NOMO-1 (cell line): ENCODE data around the gene CCR8.

Experiments used
- DNase-seq, 2 experiments: peaks; one replicate each; lab custom pipeline; 2025; ENCODE audit not compliant: unreplicated experiment in 2 of 2; lab: John Stamatoyannopoulos, UW

The CCR8 gene, protein sequence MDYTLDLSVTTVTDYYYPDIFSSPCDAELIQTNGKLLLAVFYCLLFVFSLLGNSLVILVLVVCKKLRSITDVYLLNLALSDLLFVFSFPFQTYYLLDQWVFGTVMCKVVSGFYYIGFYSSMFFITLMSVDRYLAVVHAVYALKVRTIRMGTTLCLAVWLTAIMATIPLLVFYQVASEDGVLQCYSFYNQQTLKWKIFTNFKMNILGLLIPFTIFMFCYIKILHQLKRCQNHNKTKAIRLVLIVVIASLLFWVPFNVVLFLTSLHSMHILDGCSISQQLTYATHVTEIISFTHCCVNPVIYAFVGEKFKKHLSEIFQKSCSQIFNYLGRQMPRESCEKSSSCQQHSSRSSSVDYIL

DNA sequence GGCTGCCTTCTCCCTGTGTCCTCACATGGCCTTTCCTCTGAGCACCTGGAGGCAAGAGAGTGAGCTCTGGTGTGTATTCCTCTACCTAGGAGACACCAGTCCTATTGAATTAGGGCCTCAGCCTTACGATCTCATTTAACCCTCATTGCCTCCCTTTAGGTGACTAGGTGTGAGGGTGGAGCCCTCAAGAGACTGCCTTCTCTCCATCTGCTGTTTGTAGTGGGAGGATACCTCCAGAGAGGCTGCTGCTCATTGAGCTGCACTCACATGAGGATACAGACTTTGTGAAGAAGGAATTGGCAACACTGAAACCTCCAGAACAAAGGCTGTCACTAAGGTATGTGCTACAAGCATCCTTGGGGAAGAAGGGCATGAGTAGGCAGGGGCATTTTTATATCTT is at the start of gene CCR8:
Gene CCR8, plus strand, starts transcription at position 217 of the 400 bp plus-strand sequence. CDS start 2,623 bp downstream, outside the sequence.
- no peak for DNase-seq

DNA sequence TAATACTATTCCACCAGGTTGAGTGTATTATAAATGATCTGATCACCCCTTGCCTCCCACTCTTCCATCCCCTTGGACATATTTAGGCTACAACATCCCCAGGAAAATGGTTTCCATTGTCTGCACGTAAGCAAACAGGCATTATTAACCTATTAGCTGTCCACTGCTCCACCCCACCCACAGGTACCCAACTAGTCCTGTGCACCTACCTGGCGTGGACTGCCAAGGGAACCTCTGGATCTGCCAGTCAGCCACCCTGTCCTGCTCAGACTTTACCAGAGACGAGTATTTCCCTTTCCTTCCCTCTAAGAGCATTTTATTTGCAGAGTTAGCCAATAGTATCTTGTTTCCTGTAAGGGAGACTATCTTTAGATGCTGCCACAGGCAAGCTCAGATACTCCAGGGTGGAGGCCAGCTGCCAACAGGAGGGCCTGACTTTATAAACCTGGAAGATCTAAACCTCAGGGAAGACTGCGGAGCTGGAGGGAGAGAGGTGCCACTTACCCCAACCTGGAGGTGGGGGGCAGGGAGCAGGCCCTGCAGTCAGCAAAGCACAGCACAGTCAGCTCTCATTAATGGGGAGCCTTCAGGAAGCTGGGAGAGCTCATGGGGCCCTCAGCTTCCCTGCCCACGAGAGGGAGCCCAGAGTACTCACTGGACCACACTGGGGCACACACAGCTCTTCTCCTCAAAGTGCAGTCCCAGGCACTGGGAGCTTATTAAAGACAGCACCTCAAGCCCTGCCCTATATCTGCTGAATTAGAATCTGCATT is 49.6 kb upstream of the CCR8 start, which contains the start of gene CX3CR1:
Gene CX3CR1, minus strand, starts transcription at position 292 of the 773 bp plus-strand sequence. CDS start 13,527 bp downstream, outside the sequence.
- peak; percentile 51 to 81 for DNase-seq

DNA sequence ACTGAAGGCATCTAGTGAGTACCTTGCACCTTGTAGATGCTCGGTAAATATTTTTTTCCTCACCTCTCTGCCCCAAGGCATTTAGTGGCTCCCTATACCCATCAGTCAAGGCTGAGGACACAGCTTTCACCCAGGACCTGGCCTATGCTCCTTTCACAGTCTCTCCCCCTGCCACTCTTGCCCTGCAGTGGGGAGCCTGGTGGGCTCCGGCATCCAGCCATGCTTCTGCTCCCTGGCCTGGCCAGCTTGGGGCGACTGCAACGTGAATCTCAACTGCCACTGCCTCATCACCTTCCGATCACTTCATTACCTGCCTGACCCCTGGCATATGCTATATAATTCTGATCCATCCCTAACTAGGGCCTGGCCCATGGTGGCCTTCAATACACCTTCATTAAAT is 48.9 kb upstream of the CCR8 start:
- DNase-seq, result no peak

DNA sequence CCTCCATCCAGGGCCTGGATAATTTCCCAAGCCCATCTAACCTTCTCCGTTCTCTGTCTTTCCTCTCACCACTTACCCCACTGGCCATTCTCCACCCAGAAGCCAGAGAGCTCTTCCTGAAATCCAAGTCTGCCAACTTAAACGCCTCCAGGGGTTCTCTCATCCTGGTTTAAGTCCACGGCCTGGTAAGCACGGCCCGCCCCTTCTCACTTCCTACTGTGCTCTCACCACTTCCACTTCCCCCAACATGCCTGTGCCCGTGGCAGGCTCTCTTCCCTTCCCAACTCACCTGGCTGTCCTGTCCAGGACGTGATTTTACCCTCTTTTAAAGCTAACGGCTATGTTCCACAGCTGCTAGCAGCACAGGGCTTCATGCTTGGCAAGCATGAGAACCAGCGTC is 48.0 kb upstream of the CCR8 start:
- peak in 1 of 2 experiments; percentile 15 for DNase-seq

DNA sequence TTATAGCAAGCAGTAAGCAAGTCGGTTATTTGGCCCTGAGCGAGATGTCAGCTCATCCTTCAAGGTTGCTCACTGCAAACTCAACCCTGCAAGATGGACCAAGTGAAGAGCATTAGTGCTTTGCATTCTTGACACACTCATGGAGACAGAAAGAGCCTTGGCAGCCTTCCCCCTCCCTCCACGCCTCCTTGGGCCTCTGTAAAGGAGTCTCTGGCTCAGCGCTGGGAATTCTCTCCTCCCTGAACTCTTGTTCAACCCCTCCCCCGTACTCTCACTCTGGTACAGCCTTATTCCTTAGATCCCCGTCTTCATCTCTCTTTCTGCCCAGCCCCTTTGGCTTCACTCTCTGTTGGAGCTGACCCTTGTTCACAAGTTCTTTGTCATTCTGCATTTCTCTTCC is 47.5 kb upstream of the CCR8 start:
- no peak for DNase-seq

DNA sequence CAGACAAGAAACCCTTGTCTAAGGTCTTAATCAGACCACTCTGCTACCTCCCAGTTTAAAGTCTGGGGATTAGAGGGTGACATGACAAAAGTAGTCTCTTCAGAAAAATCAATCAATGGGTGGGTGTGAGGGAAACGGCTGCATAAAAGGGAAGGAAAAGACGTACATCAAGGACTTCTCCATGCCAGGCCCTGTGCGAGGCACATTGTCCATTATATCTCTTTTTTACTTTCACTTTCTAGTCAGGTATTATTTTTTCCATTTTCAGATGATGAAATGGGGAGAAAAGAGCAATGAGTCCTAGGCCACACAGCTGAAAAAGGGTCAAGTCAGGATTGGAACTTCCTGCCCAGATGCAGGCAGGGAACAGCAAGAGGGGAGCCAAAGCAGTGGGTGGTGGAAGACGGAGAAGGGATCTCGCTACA is 45.0 kb upstream of the CCR8 start:
- DNase-seq, result peak; percentile 52

DNA sequence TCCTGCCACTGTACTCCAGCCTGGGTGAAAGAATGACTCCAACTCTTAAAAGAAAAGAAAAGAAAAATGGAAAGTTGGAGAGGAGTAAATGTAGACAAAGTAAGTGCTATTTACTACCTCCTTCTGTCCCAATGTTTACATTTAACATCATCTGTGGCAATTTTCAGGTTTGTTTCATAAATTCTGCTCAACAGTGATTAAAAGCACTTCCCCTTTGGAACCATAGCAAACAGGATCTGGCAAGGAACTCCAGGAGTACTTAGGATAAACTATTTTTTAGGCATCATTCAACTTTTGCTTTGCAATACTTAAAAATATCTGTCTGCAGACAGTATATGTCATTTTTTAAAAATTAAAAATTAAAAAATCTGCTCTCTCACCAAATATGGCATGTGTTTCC is 44.2 kb upstream of the CCR8 start:
- peak in 1 of 2 experiments; percentile 39 for DNase-seq

DNA sequence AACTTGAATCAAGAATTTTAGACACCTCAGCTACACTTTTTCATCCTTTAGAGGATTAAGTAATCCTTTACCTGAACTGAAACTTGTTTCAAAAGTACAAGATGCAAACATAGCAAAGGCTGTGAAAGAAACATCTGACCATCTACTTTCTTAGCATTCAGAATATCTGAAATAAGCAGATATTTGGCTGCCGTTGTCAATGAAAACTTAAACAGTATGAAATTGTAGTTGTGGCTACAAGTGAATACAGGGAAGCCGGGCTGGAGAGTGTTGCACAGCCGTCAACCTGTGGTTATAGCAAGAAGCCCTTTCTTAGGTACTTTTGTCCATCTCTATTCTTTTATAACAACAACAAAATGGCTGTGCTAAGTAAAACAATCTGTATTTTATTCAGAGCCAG is 42.7 kb upstream of the CCR8 start:
- DNase-seq, result no peak

DNA sequence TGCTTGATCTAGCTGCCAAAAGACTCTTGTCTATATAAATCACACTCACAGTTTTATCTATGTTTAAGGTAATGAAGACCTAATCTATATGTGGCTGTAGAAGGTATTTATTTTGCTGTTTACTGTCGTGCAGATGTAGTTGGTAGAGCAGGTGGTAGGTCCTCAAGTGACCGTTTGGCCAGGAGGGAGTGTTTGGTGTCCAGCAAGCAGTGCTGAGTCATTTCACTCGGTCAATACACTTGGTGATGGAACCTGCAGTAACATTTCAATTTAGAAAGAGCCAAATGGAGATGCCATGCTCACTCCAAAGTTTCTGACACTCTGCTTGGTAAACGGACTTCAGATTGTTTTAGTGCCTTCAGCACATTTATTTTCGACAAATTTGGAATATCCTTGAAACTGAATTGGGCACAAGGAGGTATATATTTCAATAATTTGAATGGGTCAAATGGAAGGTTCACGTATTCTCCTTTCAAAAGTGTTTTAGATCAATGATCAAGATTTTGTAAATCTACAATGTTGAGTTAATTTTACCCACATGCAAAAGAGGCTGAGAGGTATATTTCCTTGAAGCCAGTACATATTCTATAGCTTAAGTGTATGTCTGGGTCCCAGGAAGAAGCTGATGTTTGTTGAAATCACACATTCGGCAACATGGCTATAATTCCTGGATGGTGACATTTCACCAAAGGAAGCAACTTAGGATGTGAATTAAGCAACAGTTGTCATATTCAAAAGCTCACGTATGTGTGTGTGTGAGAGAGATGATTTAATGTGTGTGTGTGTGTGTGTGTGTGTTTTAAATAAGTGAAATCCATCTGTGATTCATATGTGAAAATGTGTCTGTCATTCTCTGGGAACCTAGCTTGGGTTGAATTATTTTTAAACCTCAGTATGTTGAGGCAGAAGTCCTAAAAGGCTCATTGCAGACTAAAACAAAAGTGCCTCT is 42.0 kb upstream of the CCR8 start:
- DNase-seq, result no peak

DNA sequence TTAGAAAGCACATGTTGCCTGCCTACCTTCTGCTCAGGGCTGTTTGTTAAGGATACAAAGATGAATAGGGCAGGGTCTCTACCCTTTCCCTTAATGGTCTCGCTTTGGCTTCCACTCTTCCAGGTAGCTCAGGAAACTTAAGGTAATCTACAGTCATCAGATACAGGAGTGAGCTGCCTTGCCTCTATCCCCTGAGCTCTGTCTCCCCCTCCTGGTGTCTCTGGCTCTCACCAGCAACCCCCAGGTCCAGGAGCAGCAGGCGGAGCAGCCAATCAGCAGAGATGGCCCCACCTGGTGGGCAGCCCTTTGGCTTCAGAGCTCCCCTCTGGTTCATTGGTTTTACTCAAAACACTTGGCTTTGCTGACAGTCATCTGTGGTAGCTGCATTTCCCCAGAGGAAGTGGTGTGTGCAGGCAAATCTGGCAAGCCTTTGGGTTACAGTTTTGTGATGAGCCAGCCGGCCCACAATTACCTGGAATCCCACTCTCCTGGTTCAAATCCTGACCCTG is 41.2 kb upstream of the CCR8 start:
- peak; percentile 85 to 88 for DNase-seq

DNA sequence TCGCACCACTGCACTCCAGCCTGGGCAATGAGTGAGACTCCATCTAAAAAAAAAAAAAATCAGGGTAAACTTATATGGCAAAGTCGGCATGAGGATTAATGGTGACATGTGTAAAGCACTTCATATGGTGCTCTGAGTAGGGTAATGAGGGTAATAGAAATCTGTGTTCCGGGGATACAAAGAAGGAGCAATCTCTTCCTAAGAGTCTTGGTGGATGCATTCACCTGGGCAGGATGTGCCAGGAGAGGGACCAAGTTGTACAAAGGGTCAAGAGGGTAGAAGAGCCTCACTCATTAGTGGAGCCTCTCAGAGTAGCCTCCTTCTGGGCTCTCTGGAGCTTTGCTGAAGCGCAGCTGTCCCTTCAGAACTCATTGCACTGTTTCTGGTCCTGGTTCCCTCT is 40.4 kb upstream of the CCR8 start:
- DNase-seq, result no peak

DNA sequence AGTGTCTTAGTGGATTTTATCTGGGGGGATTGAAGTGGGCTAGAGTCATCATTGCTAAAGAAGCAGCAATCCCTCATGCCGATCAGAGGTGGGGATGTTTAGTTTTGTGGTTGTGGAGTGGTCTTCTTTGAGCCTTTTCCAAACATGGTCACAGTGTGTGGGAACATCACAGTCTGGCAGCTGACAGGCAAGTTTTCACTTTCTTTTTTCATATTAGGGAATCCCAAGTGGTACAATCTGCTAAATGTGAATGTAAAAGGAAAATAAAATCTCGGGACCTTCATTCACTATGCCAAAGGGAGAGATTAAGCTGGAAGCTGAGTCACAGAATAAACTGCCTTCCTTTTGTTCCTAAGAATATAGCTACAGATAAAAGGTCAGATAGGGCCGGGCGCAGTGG is 39.3 kb upstream of the CCR8 start:
- no peak for DNase-seq

DNA sequence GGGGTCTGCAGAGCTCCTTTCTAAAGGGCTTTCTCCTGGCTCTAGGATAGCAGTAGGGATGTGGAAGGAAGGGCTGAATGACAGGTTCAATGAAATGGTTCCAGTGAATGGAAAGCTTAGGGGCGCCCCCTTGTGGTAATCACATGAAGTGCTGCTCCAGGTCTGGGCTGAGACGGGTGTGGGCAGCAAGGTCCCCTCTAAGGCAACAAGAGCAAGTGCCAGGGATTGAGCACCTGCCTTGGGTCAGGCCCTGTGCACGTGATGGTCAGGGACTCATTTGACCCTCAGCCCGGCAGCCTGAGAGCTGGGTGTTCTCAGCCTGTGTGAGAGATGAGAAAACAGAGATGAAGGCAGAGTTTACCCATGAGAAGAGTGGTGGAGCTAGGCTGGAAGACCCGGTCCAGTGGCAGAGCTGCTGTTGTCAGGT is 37.6 kb upstream of the CCR8 start:
- DNase-seq, result peak; percentile 34 to 54

DNA sequence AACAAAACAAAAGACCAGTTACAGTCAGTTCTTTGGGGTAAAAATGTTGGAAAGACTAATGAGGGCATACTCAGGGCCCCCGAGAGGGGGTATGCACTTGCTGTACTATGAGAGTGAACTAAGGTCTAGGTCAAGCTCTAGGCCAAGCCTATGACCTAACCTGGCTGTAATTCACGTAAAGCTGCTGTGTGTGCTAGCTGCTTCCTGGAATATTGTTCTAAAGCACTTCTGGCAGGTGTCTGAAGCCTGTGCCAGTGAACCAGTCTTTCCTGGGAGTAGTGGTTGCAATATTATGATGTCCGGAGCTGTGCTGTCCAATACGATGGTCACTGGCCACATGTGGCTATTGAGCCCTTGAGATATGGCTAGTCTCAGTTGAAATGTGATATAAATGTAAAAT is 36.5 kb upstream of the CCR8 start:
- no peak for DNase-seq

DNA sequence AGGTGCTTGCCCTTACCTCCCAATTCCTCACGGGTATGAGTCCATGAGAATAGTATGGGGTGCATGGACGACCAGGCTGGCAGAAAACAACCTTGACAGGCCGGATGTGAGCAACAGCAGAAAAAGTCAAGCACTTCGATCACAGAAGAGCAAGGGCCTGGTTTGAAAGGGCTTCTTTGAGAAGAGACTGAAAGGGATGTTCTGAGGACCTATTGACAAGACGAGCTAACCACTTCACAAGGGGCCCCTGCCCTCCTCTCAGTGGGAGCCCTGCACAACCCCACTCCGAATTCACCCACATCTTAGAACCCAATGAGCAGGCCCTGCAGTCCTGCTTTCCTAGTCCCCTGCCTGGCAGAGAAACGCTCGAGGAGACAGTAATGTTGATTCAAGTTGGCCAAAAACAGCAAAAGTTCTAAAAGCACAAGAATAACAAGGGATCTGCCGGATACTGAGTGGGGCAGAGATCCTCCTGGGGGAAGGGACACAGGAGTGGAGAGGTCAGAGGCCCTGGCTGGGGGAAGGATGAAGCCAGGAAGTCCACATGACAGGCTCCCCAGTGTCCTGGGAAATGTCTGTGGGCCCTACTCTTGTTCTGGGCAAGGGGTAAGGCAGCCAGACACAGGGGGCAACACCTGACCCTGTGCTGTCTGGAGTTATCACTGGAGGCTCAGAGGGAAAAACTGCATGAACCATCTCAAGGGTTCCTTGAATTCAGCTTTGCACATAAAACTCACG is 34.9 kb upstream of the CCR8 start:
- DNase-seq, result no peak

DNA sequence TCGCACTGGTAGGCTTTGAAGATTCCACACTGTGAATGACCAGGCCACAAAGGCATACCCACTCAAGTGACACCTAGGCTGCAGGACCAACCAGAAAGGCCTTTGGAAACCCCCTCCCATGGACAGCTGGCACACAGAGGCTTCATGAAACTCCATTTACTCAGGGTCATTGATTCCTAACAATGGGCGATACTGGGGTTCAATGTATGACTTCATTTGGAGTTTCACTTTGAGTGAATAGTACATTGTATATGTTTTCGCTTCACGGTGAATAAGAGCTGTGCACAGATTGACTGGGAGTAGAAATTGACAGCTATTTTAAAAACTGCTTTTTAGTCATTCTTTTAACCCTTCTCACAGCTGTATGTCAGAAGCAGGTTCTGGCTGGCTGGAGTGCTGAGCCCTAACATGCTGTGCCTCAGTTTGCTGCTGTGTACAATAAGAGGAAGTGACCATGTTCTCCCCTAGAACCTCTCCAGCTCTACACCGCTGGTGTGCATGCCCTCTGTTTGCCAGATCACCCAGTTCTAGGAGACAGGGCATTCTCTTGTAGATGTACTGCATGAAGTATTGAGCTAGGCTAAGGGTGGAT is 34.2 kb upstream of the CCR8 start:
- DNase-seq, result no peak

DNA sequence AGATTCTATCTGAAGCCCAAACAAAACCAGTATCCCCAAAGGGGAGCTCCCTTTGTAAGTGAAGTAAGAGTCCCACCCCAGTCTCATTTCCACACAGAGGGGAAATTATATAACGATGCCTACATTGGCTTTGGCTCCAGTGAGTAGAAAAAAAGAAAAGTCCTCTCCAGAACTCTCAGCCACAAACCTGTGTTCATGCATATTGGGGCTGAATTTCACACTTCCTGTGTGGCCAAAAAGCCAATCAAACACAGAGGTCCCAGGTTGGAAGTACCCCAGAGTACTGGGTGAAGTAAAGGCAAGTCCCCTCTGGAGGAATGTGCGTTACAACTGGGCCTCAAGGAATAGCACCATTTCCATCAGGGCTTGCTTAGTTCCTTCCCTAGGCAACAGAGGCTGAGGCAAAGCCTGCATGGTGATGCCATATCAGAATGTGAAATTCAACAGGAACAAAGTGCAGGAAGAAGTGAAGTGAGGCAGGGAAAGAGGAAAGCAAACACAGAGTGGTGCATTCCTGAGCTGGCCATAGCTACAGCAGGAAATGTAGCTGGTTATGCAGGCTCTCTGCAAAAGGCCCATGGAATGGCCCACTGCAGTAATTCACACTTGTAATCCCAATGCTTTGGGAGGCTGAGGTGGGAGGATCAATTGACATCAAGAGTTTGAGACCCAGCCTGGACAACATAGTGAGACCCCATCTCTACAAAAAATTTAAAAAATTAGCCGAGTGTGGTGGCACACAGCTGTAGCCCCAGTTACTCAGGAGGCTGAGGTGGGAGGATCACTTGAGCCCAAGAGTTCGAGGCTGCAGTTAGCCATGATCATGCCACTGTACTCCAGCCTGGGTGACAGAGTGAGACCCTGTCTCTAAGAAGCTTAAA is 33.1 kb upstream of the CCR8 start:
- no peak for DNase-seq

DNA sequence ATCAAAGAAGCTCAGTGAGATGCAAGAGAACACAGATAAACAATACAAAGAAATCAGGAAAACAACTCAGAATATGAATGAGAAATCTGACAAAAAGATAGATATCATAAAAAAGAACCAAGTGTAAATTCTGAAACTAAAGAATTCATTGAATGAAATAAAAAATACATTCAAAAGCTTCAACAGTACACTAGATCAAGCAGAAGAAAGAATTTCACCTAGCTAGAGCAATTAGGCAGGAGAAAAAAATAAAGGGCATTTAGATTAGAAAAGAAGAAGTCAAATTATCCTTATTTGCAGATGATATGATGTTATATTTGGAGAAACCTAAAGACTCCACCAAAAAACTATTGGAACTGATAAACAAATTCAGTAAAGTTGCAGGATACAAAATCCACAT is 30.2 kb upstream of the CCR8 start:
- DNase-seq, result no peak

DNA sequence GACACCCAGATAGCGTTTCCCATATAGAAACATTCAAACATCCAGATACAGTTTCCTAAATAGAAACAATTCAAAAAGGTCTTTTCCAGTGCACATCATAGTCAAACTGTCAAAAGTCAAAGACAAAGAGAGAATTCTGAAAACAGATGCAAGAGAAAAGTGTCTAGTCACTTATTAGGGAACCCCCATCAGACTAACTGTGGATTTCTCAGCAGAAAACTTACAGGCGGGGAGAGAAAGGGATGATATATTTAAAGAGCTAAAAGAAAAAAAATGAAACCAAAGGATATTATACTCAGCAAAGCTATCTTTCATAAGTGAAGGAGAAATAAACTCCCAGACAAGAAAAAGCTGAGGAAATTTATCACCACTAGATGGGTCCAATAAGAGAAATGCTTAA is 27.3 kb upstream of the CCR8 start:
- no peak for DNase-seq
